ENCODE measurements around the gene NDUFV2. TPM values are rescaled to one million over a fixed set of nuclear protein-coding genes. Genes with fewer than 3 reads are reported as not detected.

NDUFV2 gene
- total RNA-seq, 1 experiment from 2014 or later: 194 TPM

DNA sequence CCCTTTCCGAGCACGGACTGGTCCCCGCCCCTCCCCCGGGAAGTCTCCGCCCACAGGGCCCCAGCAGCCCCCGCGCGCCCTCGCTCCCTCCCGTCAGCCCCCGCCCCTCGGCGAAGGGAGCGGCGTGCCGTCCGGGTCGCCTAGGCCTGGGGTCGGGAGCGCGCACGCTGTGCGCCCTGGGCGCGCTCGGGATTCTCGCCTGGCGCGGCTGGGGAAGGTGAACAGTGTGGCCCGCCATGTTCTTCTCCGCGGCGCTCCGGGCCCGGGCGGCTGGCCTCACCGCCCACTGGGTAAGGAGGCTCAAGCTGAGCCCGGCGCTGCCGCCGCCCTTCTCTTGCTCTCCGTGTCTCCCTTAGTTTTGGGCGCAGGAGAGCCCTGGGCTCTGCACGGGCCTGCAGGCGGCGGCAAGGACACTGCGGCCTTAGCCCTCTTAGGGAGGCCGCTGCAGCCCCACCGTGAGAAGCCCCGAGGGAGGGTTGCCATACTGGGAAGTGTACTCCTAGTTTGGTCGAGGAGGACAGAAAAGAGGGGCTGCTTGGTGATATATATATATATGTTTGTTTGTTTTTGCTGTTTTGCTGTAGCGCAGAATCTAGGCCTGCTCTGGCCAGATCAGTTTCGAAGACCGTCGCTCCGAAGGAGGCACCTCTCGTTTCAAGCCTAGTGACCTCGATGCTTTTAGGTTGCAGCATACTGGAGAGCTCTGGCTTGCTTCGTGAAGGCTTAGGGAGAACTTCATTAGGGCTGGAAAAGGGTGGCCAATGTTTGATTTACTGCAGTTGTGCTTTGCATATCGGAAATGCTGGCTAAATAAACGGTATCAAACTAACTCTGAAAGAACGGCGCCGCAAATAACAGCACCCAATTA lies at the start of gene NDUFV2 (continued):
- TF ChIP-seq, protein P1, sequence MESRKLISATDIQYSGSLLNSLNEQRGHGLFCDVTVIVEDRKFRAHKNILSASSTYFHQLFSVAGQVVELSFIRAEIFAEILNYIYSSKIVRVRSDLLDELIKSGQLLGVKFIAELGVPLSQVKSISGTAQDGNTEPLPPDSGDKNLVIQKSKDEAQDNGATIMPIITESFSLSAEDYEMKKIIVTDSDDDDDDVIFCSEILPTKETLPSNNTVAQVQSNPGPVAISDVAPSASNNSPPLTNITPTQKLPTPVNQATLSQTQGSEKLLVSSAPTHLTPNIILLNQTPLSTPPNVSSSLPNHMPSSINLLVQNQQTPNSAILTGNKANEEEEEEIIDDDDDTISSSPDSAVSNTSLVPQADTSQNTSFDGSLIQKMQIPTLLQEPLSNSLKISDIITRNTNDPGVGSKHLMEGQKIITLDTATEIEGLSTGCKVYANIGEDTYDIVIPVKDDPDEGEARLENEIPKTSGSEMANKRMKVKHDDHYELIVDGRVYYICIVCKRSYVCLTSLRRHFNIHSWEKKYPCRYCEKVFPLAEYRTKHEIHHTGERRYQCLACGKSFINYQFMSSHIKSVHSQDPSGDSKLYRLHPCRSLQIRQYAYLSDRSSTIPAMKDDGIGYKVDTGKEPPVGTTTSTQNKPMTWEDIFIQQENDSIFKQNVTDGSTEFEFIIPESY (IDR thresholded peaks at IDR 0.05; ENCODE audit: extremely low read depth, insufficient replicate concordance, low read length): peak; percentile 65
- TF ChIP-seq YY1 (IDR thresholded peaks at IDR 0.05; ENCODE audit: extremely low read depth, insufficient replicate concordance, low read depth, low read length) (peak; percentile 83), POLR2AphosphoS5 (IDR thresholded peaks at IDR 0.05; ENCODE audit: low read depth, low read length) (peak; percentile 83), ZNF274 (IDR thresholded peaks at IDR 0.05; ENCODE audit: low read depth, low read length) (no peak), EZH2 (IDR thresholded peaks at IDR 0.05) (no peak)
- TF ChIP-seq, protein P2, sequence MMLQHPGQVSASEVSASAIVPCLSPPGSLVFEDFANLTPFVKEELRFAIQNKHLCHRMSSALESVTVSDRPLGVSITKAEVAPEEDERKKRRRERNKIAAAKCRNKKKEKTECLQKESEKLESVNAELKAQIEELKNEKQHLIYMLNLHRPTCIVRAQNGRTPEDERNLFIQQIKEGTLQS (IDR thresholded peaks at IDR 0.05): no peak

DNA sequence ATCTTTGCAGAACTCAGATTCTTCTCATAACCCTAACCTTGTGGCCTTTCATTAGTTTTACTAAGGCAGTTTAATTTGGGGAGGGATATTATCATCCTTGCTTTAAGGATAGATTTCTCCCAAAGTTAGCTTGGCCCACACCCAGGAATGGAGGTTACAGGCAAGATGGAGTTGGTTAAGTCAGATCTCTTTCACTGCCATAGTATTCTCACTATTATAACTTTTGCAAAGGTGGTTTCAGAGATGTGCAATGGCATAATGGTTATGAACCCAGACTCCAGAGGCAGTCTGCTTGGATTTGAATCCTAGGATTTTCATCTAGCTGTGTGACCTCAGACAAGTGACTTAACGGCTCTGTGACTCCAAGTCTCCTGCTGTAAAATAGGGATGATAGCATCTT lies 48.7 kb upstream of the NDUFV2 start:
- Histone ChIP-seq H3K9me3 (ENCODE audit: control insufficient read depth in 1 of 2, insufficient read depth in 1 of 2, low read depth in 1 of 2, low read length in 2 of 2) (peaks cover 0 to 10% of the 10 kb centered on the region in 2 experiments; a peak in 1 of 4 replicates), H3K27ac (ENCODE audit: low read depth, low read length) (no peak overlapping the region), H3K27me3 (ENCODE audit: insufficient read depth, low read length) (no peaks in the 10 kb centered on the region), H3K9me2 (ENCODE audit: insufficient read depth) (no peaks in the 10 kb centered on the region), H4K20me1 (ENCODE audit: insufficient read depth) (no peaks in the 10 kb centered on the region), H2AFZ (ENCODE audit: low read depth, low read length, poor library complexity, severe bottlenecking) (no peak overlapping the region), H3K9ac (ENCODE audit: low read length) (no peak overlapping the region), H3K4me3 (replicated peaks in 1 of 2; ENCODE audit: low read depth in 1 of 2, low read length in 2 of 2) (no peak overlapping the region), H3K4me2 (ENCODE audit: low read length) (no peak overlapping the region), H3K36me3 (ENCODE audit: control insufficient read depth in 1 of 2, insufficient read depth in 2 of 2, low read length in 2 of 2) (no peaks in the 10 kb centered on the region), H3K4me1 (ENCODE audit: control insufficient read depth in 1 of 2, insufficient read depth in 2 of 2, low read length in 2 of 2) (peaks cover 5 to 14% of the 10 kb centered on the region in 2 experiments; a peak in 3 of 4 replicates), H3K79me2 (ENCODE audit: insufficient read depth, low read length) (no peaks in the 10 kb centered on the region)
- CTCF ChIA-PET: no interaction called here
- no peak for DNase-seq (ENCODE audit: low read depth, low spot score)
- no peak for ATAC-seq
- RAD21 ChIA-PET (ENCODE audit: low non-redundant PET in 1 of 2, low total read pairs in 2 of 2, uncharacterized antibody in 2 of 2, unreplicated experiment in 2 of 2): no interaction called here
- BruUV-seq (replicated peaks): no TSS peak
- POLR2A ChIA-PET: no interaction called here
- intact Hi-C loops (cut with micrococcal nuclease): loop anchor here (10.0 kb wide), 1 partner anchor 399 kb away; no protein-coding TSS in a partner anchor
- TF ChIP-seq ZFX (IDR thresholded peaks at IDR 0.05) (no peak), SRF (IDR thresholded peaks at IDR 0.05; ENCODE audit: low read depth) (no peak), EGR1 (IDR thresholded peaks at IDR 0.05; ENCODE audit: low read depth) (no peak), POLR2A (IDR thresholded peaks at IDR 0.05; ENCODE audit: borderline replicate concordance, extremely low read depth, insufficient read depth, insufficient read length) (no peak), SIN3A (IDR thresholded peaks at IDR 0.05; ENCODE audit: low read depth) (no peak), CEBPB (IDR thresholded peaks at IDR 0.05; ENCODE audit: low read depth) (no peak), CBX3 (IDR thresholded peaks at IDR 0.05; ENCODE audit: low read depth) (no peak), ELF1 (IDR thresholded peaks at IDR 0.05; ENCODE audit: borderline replicate concordance, low read depth) (no peak)
- TF ChIP-seq, protein P3, sequence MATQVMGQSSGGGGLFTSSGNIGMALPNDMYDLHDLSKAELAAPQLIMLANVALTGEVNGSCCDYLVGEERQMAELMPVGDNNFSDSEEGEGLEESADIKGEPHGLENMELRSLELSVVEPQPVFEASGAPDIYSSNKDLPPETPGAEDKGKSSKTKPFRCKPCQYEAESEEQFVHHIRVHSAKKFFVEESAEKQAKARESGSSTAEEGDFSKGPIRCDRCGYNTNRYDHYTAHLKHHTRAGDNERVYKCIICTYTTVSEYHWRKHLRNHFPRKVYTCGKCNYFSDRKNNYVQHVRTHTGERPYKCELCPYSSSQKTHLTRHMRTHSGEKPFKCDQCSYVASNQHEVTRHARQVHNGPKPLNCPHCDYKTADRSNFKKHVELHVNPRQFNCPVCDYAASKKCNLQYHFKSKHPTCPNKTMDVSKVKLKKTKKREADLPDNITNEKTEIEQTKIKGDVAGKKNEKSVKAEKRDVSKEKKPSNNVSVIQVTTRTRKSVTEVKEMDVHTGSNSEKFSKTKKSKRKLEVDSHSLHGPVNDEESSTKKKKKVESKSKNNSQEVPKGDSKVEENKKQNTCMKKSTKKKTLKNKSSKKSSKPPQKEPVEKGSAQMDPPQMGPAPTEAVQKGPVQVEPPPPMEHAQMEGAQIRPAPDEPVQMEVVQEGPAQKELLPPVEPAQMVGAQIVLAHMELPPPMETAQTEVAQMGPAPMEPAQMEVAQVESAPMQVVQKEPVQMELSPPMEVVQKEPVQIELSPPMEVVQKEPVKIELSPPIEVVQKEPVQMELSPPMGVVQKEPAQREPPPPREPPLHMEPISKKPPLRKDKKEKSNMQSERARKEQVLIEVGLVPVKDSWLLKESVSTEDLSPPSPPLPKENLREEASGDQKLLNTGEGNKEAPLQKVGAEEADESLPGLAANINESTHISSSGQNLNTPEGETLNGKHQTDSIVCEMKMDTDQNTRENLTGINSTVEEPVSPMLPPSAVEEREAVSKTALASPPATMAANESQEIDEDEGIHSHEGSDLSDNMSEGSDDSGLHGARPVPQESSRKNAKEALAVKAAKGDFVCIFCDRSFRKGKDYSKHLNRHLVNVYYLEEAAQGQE (IDR thresholded peaks at IDR 0.05; ENCODE audit: low read depth): no peak
- TF ChIP-seq, protein P4, sequence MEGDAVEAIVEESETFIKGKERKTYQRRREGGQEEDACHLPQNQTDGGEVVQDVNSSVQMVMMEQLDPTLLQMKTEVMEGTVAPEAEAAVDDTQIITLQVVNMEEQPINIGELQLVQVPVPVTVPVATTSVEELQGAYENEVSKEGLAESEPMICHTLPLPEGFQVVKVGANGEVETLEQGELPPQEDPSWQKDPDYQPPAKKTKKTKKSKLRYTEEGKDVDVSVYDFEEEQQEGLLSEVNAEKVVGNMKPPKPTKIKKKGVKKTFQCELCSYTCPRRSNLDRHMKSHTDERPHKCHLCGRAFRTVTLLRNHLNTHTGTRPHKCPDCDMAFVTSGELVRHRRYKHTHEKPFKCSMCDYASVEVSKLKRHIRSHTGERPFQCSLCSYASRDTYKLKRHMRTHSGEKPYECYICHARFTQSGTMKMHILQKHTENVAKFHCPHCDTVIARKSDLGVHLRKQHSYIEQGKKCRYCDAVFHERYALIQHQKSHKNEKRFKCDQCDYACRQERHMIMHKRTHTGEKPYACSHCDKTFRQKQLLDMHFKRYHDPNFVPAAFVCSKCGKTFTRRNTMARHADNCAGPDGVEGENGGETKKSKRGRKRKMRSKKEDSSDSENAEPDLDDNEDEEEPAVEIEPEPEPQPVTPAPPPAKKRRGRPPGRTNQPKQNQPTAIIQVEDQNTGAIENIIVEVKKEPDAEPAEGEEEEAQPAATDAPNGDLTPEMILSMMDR (IDR thresholded peaks at IDR 0.05 in 2 of 3, conservative IDR thresholded peaks at IDR 0.05 in 1 of 3; ENCODE audit: borderline replicate concordance in 1 of 3, insufficient read depth in 1 of 3, low read depth in 2 of 3, low read length in 2 of 3): no peak
- TF ChIP-seq, protein P5, sequence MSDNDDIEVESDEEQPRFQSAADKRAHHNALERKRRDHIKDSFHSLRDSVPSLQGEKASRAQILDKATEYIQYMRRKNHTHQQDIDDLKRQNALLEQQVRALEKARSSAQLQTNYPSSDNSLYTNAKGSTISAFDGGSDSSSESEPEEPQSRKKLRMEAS (IDR thresholded peaks at IDR 0.05): no peak
